Measurements from ENCODE around the gene DENND4C. TPM values are rescaled to one million over a fixed set of nuclear protein-coding genes. Genes with fewer than 3 reads are reported as not detected.
"Not testable (repeated sequence)": the region's sequence is repeated elsewhere in the genome, so short reads cannot be mapped to it uniquely, and the experiment has no call there.

Gene DENND4C
- 15.4 and 19.6 TPM in 2 replicates for polyA plus RNA-seq (2014; cell fraction: cytosol; rRNA removed)
- 16.6 and 24.5 TPM in 2 replicates for polyA plus RNA-seq (2014; cell fraction: nucleus; rRNA removed)

GRCh38 chr9:19230355-19231125 lies at the start of gene DENND4C:
Gene DENND4C (plus strand): TSS chr9:19230693. CDS start chr9:19276175, 45,482 bp downstream.
- DNase-seq (ENCODE audit: low spot score): peak; percentile 84

DNA sequence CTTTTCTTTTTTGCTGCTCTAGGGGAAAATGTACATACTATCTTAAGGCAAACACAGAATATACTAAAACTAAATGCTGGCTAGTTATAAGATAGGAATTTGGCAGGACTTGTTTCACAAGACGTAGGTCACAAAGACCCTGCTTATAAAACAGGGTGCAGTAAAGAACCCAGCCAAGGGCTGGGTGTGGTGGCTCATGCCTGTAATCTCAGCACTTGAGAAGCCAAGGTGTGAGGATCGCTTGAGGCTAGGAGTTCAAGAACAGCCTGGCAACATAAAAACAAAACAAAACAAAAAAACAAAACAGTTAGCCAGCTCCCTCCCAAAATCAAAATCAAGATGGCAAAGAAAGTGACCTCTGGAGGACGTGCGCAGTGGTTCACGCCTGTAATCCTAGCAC lies 49.5 kb upstream of the DENND4C start:
- no peak for DNase-seq (ENCODE audit: low spot score)

- DNase-seq (ENCODE audit: low spot score): no peak
Measured at GRCh38 chr9:19181561-19181960, 48.9 kb upstream of the DENND4C start.

GRCh38 chr9:19184144-19184917 lies 46.2 kb upstream of the DENND4C start:
- peak; percentile 40 for DNase-seq (ENCODE audit: low spot score)

DNA sequence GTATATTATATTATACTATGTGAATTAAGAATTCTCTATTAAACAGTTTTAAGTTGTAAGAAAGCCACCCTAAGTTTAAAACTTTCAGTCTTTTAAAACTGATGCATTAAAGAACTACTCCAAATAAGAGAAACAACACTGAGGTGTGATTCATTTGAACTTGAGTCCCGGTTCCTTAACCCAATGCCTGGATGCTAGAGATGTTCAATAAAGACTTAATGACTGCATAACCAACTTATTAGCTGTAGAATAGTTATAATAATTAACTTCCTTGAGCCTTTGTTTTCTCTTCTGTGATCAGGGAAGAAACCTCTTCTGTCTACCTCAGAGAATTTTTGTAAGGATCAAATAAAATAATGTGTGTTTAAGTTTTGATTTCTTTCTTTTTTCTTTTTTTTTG lies 45.3 kb upstream of the DENND4C start:
- DNase-seq (ENCODE audit: low spot score): no peak

DNA sequence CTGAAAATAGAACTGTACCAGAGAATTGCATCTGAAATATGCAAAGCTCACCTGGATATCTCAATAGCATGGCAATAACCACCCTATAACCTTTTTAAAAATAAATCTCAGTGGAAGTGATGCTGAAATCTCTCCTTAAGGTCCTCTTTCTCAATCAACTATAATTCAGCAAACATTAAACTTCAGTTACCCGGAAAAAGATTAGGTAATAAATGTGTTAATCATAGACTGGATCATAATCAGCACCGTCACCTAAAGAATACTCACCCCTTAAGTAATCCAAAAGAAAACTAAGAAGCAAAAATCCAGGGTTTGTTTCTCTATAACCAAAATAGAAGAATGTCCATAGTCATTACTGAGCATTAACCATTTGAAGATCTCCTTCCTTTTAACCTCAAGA lies 44.3 kb upstream of the DENND4C start:
- no peak for DNase-seq (ENCODE audit: low spot score)

GRCh38 chr9:19188771-19189170 lies 41.7 kb upstream of the DENND4C start:
- DNase-seq (ENCODE audit: low spot score): no peak

DNA sequence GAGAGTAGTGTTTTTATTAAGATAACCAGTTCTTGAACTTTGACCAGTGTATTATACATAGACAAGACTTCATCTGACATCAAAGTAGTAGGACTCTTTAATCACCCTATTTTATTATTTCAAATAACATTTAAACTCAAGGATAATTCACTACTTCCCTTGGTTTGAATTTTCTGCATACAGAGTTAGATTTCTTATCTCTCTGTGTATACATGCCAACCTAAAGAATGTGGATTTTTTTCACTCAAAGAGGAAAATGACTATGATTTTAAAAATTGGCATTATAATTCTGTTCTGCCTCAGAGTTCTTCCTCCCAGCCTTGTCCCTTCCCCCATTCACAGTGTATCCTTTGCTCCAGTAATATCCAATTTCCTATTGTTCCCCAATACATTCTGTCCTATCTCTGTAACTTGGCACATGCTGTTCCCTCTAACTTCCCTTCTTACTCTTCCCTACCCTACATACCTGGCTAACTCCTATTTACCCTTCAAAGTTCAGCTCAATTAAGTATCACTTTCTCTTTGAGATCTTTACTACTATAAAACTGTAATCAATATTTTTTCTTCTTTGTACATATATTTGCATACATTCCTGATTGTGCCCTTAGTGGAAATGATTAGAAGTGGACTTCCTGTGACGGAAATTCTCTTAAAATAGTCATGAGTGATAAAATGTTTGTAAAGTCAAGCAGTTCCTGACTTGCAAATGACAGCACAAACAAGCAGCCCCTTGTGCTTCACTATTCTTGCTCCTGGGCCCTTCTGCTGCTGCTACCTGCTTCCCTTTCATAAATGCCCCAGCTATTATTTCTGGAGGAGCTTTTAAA lies 38.1 kb upstream of the DENND4C start:
- no peak for DNase-seq (ENCODE audit: low spot score)

DNA sequence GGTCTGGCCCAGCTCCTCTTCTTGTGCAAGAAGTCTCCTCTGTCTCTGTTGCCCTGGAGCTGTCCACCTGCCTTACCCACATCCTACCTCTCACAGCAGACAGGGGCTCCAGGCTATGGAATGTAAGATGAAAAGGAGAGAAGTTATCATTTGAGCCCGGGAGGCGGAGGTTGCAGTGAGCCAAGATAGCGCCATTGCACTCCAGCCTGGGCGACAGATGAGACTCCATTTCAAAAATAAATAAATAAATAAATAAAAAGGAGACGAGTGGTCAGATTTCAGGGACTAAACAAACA lies 37.5 kb upstream of the DENND4C start:
- DNase-seq (ENCODE audit: low spot score): no peak

GRCh38 chr9:19193358-19193973 lies 37.0 kb upstream of the DENND4C start:
- not testable (repeated sequence) for DNase-seq (ENCODE audit: low spot score)

- no peak for DNase-seq (ENCODE audit: low spot score)
Measured at GRCh38 chr9:19198406-19198805, 32.1 kb upstream of the DENND4C start.

- DNase-seq (ENCODE audit: low spot score): peak; percentile 17
Measured at GRCh38 chr9:19199012-19199411, 31.5 kb upstream of the DENND4C start.

DNA sequence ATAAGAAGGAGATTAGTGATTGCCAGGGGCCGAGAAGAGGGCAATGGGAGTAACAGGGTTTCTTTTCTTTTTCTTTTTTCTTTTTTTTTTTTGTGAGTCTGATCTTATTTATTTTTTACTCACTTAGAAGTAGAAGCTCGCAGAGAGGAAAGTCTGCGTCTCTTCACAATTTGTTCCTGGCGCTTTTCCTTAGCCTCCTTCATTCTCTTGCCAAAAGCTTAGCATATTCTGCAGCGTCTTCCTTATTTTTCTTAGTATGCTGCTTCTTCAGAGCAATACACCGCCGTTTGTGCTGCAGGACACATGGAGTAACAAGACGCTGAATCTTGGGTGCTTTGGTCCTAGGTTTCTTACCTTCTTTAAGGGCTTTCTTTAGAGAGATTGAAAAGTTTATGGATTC lies 30.3 kb upstream of the DENND4C start:
- DNase-seq (ENCODE audit: low spot score): no peak

DNA sequence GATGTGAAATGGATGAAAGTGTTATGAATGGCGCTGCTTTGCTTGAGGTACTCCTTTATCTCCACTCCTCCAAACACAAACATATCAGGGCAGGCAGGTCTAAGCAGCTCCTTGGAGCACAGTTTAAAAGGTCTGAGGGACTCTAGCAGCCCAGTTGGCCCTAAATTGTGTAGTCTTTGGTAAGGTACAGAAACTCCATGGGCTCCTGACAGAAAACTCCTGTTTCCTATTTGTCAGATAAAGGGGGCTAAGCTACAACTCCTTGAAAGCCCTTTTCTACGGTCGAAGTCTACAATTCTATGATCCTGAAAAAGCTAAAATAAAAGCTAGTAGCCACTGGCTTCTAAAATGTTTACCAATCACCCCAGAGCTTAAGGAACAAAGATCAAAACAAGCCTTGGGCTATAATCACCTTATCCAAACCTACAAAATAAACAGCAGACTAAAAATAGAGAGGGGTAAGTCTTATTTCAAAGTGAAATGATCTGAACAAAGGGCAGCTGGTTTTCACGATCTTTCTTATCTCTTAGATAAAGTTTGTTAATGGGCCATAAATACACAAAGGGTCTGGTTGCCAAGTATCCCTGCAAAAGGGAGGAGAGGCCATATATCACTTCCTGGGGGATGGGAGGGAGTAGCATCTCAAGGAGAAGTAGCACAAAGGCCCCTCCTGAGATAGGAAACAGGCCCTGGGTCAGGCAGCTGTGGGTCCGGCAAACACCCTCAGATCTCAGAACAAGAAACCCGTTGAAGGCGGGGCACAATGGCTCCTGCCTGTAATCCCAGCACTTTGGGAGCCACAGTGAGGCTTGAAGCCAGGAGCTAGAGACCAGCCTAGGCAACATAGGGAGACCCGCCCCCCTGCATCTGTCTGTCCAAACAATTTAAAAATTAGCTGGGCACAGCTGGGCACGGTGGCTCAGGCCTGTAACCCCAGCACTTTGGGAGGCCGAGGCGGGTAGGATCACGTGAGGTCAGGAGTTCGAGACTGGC lies 28.3 kb upstream of the DENND4C start:
- DNase-seq (ENCODE audit: low spot score): peak; percentile 87

DNA sequence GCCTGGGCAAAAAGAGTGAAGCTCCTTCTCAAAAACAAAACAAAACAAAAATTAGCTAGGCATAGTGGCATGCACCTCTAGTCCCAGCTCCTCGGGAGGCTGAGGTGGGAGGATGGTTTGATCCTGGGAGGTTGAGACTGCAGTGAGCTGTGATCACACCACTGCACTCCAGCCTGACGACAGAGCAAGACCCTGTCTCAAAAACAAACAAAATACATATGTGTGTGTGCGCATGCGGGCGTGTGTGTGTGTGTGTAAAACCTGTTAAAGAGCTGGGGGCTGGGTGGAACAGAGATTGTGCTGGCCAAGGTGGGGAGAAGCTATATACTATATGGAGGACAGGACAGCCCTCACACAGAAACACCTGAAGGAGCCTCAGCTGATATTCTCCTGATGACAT lies 27.4 kb upstream of the DENND4C start:
- no peak for DNase-seq (ENCODE audit: low spot score)

GRCh38 chr9:19208653-19209052 lies 21.8 kb upstream of the DENND4C start:
- no peak for DNase-seq (ENCODE audit: low spot score)

DNA sequence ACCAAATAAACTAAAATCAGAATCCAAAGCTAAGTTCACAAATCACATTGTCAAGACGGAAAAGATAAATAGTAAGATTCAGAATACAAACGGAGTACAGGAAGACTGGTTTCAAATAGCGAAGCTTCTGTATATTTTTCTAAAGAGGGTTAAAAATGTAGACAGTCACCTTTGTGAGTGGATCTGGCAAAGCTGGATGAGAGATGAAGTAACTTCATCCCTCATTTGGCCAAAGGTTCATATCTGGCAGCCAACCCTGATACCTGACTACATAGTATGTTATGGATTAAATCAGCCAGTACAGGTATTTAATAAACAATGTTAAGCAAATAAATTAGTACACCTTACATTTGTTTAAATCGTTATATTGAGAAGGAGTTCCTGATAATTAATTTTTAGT lies 21.3 kb upstream of the DENND4C start:
- DNase-seq (ENCODE audit: low spot score): no peak

- no peak for DNase-seq (ENCODE audit: low spot score)
Measured at GRCh38 chr9:19213823-19214222, 16.7 kb upstream of the DENND4C start.

- DNase-seq (ENCODE audit: low spot score): no peak
Measured at GRCh38 chr9:19216466-19216865, 14.0 kb upstream of the DENND4C start.

GRCh38 chr9:19221326-19221725 lies 9.2 kb upstream of the DENND4C start:
- DNase-seq (ENCODE audit: low spot score): no peak

Measured in SK-N-DZ (cell line).